ENCODE data around the gene LIPE. TPM values are rescaled to one million over a fixed set of nuclear protein-coding genes. Genes with fewer than 3 reads are reported as not detected.
A peak's percentile ranks its signal among the peaks of the same experiment; 100 is the strongest.

The LIPE gene
- total and polyA plus RNA-seq, 2 experiments from 2014 or later = 5.8 to 10.9 TPM

DNA sequence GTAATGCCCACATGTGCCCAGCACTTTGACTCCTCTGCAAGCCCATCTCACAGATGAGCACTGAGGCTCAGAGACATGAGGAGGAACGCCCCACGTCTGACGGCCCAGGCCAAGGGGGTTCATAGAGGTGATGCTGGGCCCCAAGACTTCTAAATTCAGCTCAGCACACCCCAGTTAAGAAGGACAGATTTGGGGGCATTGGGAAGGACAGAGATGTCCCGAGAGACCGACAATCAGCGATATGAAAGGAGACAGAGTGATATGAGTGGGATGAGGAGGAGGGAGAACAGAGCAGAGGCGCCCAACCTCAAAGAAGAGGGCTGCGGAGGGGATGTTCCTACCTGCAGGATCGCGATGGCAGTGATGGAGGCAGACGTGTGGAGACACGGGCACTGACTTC is 37.3 kb downstream of the LIPE start, which contains the start of gene CNFN:
CNFN (minus strand) TSS at position 399 of the 400 bp plus-strand sequence. CDS start 1,260 bp downstream, outside the sequence.
- Histone ChIP-seq H3F3A (replicated peaks; ENCODE audit: low read depth) (no peaks in the 10 kb centered on the region), H3K4me2 (no peak within 1 kb of the TSS), H2AFZ (0 out of 2 replicates have a peak within 1 kb of the TSS, but pooled peaks have one; percentile 23), H3K4me1 (ENCODE audit: insufficient read depth) (no peaks in the 10 kb centered on the region; the same call in 1 of the 2 replicates), H3K4me3 (no peak within 1 kb of the TSS), H3K27me3 (ENCODE audit: insufficient read depth) (peaks cover 15% of the 10 kb centered on the region), H3K79me2 (replicated peaks; ENCODE audit: insufficient read depth) (no peaks in the 10 kb centered on the region), H4K20me1 (replicated peaks; ENCODE audit: insufficient read depth) (no peaks in the 10 kb centered on the region), H3K36me3 (ENCODE audit: insufficient read depth) (no peaks in the 10 kb centered on the region), H3K9me2 (ENCODE audit: insufficient read depth) (no peaks in the 10 kb centered on the region), H3K27ac (ENCODE audit: low read depth) (no peak within 1 kb of the TSS)
- no peak within 1 kb of the TSS for H3K27ac Mint-ChIP-seq
- no peak for ATAC-seq
- no peak for DNase-seq (ENCODE audit: low spot score)
- H3K4me3 Mint-ChIP-seq = peak within 1 kb of the TSS; percentile 28; the same call in 1 of the 3 replicates
- TF ChIP-seq, protein P1, sequence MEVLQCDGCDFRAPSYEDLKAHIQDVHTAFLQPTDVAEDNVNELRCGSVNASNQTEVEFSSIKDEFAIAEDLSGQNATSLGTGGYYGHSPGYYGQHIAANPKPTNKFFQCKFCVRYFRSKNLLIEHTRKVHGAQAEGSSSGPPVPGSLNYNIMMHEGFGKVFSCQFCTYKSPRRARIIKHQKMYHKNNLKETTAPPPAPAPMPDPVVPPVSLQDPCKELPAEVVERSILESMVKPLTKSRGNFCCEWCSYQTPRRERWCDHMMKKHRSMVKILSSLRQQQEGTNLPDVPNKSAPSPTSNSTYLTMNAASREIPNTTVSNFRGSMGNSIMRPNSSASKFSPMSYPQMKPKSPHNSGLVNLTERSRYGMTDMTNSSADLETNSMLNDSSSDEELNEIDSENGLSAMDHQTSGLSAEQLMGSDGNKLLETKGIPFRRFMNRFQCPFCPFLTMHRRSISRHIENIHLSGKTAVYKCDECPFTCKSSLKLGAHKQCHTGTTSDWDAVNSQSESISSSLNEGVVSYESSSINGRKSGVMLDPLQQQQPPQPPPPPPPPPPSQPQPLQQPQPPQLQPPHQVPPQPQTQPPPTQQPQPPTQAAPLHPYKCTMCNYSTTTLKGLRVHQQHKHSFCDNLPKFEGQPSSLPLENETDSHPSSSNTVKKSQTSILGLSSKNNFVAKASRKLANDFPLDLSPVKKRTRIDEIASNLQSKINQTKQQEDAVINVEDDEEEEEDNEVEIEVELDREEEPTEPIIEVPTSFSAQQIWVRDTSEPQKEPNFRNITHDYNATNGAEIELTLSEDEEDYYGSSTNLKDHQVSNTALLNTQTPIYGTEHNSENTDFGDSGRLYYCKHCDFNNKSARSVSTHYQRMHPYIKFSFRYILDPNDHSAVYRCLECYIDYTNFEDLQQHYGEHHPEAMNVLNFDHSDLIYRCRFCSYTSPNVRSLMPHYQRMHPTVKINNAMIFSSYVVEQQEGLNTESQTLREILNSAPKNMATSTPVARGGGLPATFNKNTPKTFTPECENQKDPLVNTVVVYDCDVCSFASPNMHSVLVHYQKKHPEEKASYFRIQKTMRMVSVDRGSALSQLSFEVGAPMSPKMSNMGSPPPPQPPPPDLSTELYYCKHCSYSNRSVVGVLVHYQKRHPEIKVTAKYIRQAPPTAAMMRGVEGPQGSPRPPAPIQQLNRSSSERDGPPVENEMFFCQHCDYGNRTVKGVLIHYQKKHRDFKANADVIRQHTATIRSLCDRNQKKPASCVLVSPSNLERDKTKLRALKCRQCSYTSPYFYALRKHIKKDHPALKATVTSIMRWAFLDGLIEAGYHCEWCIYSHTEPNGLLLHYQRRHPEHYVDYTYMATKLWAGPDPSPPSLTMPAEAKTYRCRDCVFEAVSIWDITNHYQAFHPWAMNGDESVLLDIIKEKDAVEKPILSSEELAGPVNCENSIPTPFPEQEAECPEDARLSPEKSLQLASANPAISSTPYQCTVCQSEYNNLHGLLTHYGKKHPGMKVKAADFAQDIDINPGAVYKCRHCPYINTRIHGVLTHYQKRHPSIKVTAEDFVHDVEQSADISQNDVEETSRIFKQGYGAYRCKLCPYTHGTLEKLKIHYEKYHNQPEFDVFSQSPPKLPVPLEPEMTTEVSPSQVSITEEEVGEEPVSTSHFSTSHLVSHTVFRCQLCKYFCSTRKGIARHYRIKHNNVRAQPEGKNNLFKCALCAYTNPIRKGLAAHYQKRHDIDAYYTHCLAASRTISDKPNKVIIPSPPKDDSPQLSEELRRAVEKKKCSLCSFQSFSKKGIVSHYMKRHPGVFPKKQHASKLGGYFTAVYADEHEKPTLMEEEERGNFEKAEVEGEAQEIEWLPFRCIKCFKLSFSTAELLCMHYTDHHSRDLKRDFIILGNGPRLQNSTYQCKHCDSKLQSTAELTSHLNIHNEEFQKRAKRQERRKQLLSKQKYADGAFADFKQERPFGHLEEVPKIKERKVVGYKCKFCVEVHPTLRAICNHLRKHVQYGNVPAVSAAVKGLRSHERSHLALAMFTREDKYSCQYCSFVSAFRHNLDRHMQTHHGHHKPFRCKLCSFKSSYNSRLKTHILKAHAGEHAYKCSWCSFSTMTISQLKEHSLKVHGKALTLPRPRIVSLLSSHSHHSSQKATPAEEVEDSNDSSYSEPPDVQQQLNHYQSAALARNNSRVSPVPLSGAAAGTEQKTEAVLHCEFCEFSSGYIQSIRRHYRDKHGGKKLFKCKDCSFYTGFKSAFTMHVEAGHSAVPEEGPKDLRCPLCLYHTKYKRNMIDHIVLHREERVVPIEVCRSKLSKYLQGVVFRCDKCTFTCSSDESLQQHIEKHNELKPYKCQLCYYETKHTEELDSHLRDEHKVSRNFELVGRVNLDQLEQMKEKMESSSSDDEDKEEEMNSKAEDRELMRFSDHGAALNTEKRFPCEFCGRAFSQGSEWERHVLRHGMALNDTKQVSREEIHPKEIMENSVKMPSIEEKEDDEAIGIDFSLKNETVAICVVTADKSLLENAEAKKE (CRISPR knock-in tag; IDR thresholded peaks at IDR 0.05) = no peak
- TF ChIP-seq ZNF114 (CRISPR knock-in tag; IDR thresholded peaks at IDR 0.05) (no peak), ZNF331 (CRISPR knock-in tag; IDR thresholded peaks at IDR 0.05; ENCODE audit: low read depth) (no peak), EZH2phosphoT487 (IDR thresholded peaks at IDR 0.05; ENCODE audit: unreplicated experiment) (no peak), NANOG (IDR thresholded peaks at IDR 0.05; ENCODE audit: borderline replicate concordance) (no peak), POLR2AphosphoS5 (IDR thresholded peaks at IDR 0.05; ENCODE audit: low read depth) (no peak), CREB1 (CRISPR knock-in tag; IDR thresholded peaks at IDR 0.05; ENCODE audit: low read depth) (no peak)
- TF ChIP-seq, protein P2, sequence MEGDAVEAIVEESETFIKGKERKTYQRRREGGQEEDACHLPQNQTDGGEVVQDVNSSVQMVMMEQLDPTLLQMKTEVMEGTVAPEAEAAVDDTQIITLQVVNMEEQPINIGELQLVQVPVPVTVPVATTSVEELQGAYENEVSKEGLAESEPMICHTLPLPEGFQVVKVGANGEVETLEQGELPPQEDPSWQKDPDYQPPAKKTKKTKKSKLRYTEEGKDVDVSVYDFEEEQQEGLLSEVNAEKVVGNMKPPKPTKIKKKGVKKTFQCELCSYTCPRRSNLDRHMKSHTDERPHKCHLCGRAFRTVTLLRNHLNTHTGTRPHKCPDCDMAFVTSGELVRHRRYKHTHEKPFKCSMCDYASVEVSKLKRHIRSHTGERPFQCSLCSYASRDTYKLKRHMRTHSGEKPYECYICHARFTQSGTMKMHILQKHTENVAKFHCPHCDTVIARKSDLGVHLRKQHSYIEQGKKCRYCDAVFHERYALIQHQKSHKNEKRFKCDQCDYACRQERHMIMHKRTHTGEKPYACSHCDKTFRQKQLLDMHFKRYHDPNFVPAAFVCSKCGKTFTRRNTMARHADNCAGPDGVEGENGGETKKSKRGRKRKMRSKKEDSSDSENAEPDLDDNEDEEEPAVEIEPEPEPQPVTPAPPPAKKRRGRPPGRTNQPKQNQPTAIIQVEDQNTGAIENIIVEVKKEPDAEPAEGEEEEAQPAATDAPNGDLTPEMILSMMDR (conservative IDR thresholded peaks at IDR 0.05; ENCODE audit: low read depth in 2 of 2) = no peak
- TF ChIP-seq, protein P3, sequence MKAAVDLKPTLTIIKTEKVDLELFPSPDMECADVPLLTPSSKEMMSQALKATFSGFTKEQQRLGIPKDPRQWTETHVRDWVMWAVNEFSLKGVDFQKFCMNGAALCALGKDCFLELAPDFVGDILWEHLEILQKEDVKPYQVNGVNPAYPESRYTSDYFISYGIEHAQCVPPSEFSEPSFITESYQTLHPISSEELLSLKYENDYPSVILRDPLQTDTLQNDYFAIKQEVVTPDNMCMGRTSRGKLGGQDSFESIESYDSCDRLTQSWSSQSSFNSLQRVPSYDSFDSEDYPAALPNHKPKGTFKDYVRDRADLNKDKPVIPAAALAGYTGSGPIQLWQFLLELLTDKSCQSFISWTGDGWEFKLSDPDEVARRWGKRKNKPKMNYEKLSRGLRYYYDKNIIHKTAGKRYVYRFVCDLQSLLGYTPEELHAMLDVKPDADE (IDR thresholded peaks at IDR 0.05) = no peak
- no peaks in the 10 kb centered on the region for H3K9me3 Mint-ChIP-seq
- H3K36me3 Mint-ChIP-seq (ENCODE audit: low read depth) = peaks cover 3% of the 10 kb centered on the region; the same call in 1 of the 3 replicates
- peaks cover 17% of the 10 kb centered on the region for H3K27me3 Mint-ChIP-seq (ENCODE audit: insufficient read depth, low read depth, poor library complexity)
- peaks cover 19% of the 10 kb centered on the region for H3K4me1 Mint-ChIP-seq

Data from GM23338 (cell line).